ENCODE data around the gene SARNP. TPM values are rescaled to one million over a fixed set of nuclear protein-coding genes. Genes with fewer than 3 reads are reported as not detected.

The SARNP gene
- total and polyA plus RNA-seq, 9 of the 15 experiments (the other 6 are each of a cell fraction or from before 2014, with no cell fraction given) = 70.1 to 400 (median 198) TPM

DNA sequence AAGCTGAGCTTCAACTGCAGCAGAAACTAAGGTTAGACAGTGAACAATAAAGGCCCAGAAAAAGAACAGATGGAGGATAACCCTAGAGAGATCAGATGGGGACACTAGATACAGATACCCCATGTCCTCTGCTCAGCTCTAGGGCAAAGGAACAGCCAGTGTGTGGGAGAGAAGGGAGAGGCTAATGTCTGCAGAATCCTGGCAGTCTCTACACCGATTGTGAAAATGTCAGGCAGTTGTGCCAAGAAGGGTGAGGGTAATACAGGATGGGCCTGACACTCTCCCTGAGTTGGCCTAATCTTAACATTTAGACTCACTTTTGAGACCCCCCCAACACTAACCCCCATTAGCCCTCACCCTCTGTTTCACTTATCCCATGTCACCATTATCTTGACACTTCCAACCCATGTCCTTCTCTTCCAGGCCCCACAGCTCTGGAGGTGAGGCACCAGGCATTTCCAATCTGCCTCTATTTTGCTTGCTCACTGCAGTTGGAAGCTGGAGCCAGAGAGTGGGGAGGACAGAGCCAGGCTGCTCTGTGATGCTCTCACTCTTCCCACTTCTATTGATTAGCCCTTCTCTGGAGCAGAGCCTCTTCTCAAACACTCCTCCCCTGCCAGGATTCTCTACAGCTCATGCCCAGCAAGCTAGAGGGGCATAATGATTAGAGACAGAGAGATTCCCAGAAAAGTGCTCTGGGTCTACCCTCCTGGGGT lies 104.7 kb downstream of the SARNP start (continued):
- TF ChIP-seq BRF1 (IDR thresholded peaks at IDR 0.05; ENCODE audit: borderline replicate concordance, extremely low read depth, insufficient read length) = no peak

- no peak overlapping the region for H3K4me2 ChIP-seq (ENCODE audit: insufficient read depth, low read length)
- no TSS peak for BruUV-seq (replicated peaks)
- H3K4me3 ChIP-seq = no peak overlapping the region
- H4K20me1 ChIP-seq (replicated peaks; ENCODE audit: control insufficient read depth, insufficient read depth, low read length) = no peaks in the 10 kb centered on the region; the same call in 1 of the 2 replicates
- peak overlapping the region; percentile 75 for H2AFZ ChIP-seq (ENCODE audit: low read depth, low read length)
- no peak for FAIRE-seq
- DNase-seq (ENCODE audit: extremely low read depth in 1 of 4, low spot score in 3 of 4) = peak in 1 of 4 experiments; percentile 50
- H3K4me1 ChIP-seq (replicated peaks in 1 of 2; ENCODE audit: control insufficient read depth in 2 of 2, insufficient read depth in 2 of 2, low read length in 2 of 2) = peaks cover 23 to 27% of the 10 kb centered on the region in 2 experiments; a peak in 4 of 5 replicates
- in situ Hi-C loops (cut with MboI) = no loop called here
- ATAC-seq = 0 out of 3 replicates have a peak, but pooled peaks have one; percentile 9
- ChIA-PET CTCF (ENCODE audit: low intra/inter-chr PET ratio) (no interaction called here), POLR2A (interaction anchor here (0.5 to 1.6 kb wide), 9 partner anchors 9 to 925 kb away, joined by 3 to 9 read pairs (median 5); no protein-coding TSS in a partner anchor)
- peaks cover 5% of the 10 kb centered on the region; the same call in 2 of the 3 replicates for H3K79me2 ChIP-seq (ENCODE audit: control insufficient read depth, insufficient read depth, low read length)
- H3K9me3 ChIP-seq (replicated peaks; ENCODE audit: control insufficient read depth, insufficient read depth, low read depth, low read length) = no peaks in the 10 kb centered on the region
- 76% methylated on average over 4 of the region's 4 CpGs for WGBS (ENCODE audit: insufficient coverage, low coverage, missing lambda C conversion rate)
- H3K9ac ChIP-seq (ENCODE audit: insufficient read depth in 1 of 2, low read depth in 2 of 2, low read length in 2 of 2) = peak overlapping the region in 1 of 2 experiments; percentile 32; a peak in 1 of 4 replicates
- TF ChIP-seq, protein P1, sequence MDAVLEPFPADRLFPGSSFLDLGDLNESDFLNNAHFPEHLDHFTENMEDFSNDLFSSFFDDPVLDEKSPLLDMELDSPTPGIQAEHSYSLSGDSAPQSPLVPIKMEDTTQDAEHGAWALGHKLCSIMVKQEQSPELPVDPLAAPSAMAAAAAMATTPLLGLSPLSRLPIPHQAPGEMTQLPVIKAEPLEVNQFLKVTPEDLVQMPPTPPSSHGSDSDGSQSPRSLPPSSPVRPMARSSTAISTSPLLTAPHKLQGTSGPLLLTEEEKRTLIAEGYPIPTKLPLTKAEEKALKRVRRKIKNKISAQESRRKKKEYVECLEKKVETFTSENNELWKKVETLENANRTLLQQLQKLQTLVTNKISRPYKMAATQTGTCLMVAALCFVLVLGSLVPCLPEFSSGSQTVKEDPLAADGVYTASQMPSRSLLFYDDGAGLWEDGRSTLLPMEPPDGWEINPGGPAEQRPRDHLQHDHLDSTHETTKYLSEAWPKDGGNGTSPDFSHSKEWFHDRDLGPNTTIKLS (IDR thresholded peaks at IDR 0.05; ENCODE audit: borderline replicate concordance, low read depth) = no peak
- peak; percentile 82 for TF ChIP-seq NFIC (IDR thresholded peaks at IDR 0.05)
- no peak for TF ChIP-seq TEAD4 (IDR thresholded peaks at IDR 0.05; ENCODE audit: low read length)
- no peak for TF ChIP-seq TEAD4 (CRISPR knock-in tag; IDR thresholded peaks at IDR 0.05; ENCODE audit: borderline replicate concordance)
- peak; percentile 72 for TF ChIP-seq ZNF24 (IDR thresholded peaks at IDR 0.05)
- no peak for TF ChIP-seq NELFE (IDR thresholded peaks at IDR 0.05; ENCODE audit: insufficient read depth, insufficient read length)
- TF ChIP-seq EHMT2 (IDR thresholded peaks at IDR 0.05) = 0 out of 2 replicates have a peak, but pooled peaks have one; percentile 23
- no peak for TF ChIP-seq TAF15 (IDR thresholded peaks at IDR 0.05; ENCODE audit: low read depth, low read length)
- TF ChIP-seq NCOA2 (IDR thresholded peaks at IDR 0.05; ENCODE audit: partially characterized antibody in 2 of 2) = no peak
- peaks cover 10 to 15% of the 10 kb centered on the region in 2 experiments; a peak in 4 of 5 replicates for H3K27me3 ChIP-seq (ENCODE audit: control insufficient read depth in 2 of 2, insufficient read depth in 2 of 2, low read length in 2 of 2)
- H3K36me3 ChIP-seq (ENCODE audit: control insufficient read depth, insufficient read depth, low read length) = no peaks in the 10 kb centered on the region
- intact Hi-C loops (cut with micrococcal nuclease) = no loop called here
- H3K9me1 ChIP-seq (ENCODE audit: control insufficient read depth, insufficient read depth, low read length) = no peaks in the 10 kb centered on the region
- no peak overlapping the region for H3K27ac ChIP-seq (ENCODE audit: extremely low read depth, low read depth, low read length)
Observed at GRCh38 chr12:55711786-55712553, 105.6 kb downstream of the SARNP start.

Data from K562 (cell line).